WTC11 (cell line): ENCODE measurements around the gene TRIM45. TPM values are rescaled to one million over a fixed set of nuclear protein-coding genes. Genes with fewer than 3 reads are reported as not detected.

Source experiments
- ATAC-seq: fragments of 200-7000 bp; cut with Tn5 transposase; 2 replicates; pipeline ENCODE4 v1.10.0; 2021; ENCODE audit warnings: mild to moderate bottlenecking, moderate library complexity
- CTCF ChIA-PET: fragments of 300-600 bp; sonication (Branson Sonifier 250); formaldehyde crosslinking; loops from one replicate; lab custom pipeline; 2021; ENCODE audit warnings: antibody characterized with exemption; lab: Charles Lee
- POLR2A ChIA-PET: fragments of 350-600 bp; sonication (Branson Sonifier 250); formaldehyde crosslinking; loops from one replicate; lab custom pipeline; 2021; ENCODE audit warnings: antibody characterized with exemption; lab: Charles Lee
- DNase-seq: peaks from one replicate; pipeline ENCODE4 v3.0.0; 2021; ENCODE audit warnings: low spot score
- H3K27ac Mint-ChIP-seq: 2 replicates; pipeline ENCODE4 v1.8.0; 2021; ENCODE audit warnings: mixed read lengths
- H3K27me3 Mint-ChIP-seq: 2 replicates; pipeline ENCODE4 v1.8.0; 2021; ENCODE audit warnings: low read depth, mild to moderate bottlenecking, moderate library complexity, mixed read lengths
- H3K36me3 Mint-ChIP-seq: 2 replicates; pipeline ENCODE4 v1.8.0; 2021; ENCODE audit warnings: mixed read lengths
- H3K4me1 Mint-ChIP-seq: 2 replicates; pipeline ENCODE4 v1.8.0; 2022; ENCODE audit warnings: mixed read lengths
- H3K4me3 Mint-ChIP-seq: 2 replicates; pipeline ENCODE4 v1.8.0; 2021; ENCODE audit warnings: mild to moderate bottlenecking, moderate library complexity, mixed read lengths
- H3K9me3 Mint-ChIP-seq: 2 replicates; pipeline ENCODE4 v1.8.0; 2021; ENCODE audit warnings: mixed read lengths
- CREM ChIP-seq: sonication (generic); formaldehyde crosslinking; IDR thresholded peaks from 2 replicates; pipeline ENCODE4 v1.8.1; 2022; ENCODE audit warnings: mild to moderate bottlenecking, missing genetic modification reagents, moderate library complexity
- ESRRA ChIP-seq: sonication (generic); formaldehyde crosslinking; IDR thresholded peaks from 2 replicates; pipeline ENCODE4 v1.8.1; 2022; ENCODE audit warnings: mild to moderate bottlenecking, missing genetic modification reagents, borderline replicate concordance
- GRHL2 ChIP-seq: fragments of 250-450 bp; sonication (Bioruptor Pico); IDR thresholded peaks from 2 replicates; pipeline ENCODE4 v1.8.0; 2022; ENCODE audit warnings: mild to moderate bottlenecking, moderate library complexity; ENCODE audit not compliant: insufficient replicate concordance, severe bottlenecking
- MXD4 ChIP-seq: fragments of 250-450 bp; sonication (Bioruptor Pico); IDR thresholded peaks from 2 replicates; pipeline ENCODE4 v1.8.0; 2021; ENCODE audit warnings: mild to moderate bottlenecking, moderate library complexity, borderline replicate concordance
- NFE2L1 ChIP-seq: sonication (generic); formaldehyde crosslinking; IDR thresholded peaks from 2 replicates; pipeline ENCODE4 v1.8.1; 2023; ENCODE audit warnings: missing genetic modification reagents
- NR2C2 ChIP-seq: sonication (generic); formaldehyde crosslinking; IDR thresholded peaks from 2 replicates; pipeline ENCODE4 v1.8.0; 2022; ENCODE audit warnings: mild to moderate bottlenecking, missing genetic modification reagents
- NR3C1 ChIP-seq: sonication (generic); formaldehyde crosslinking; conservative IDR thresholded peaks from 2 replicates; pipeline ENCODE4 v1.8.1; 2023; ENCODE audit warnings: low read depth, mild to moderate bottlenecking, missing genetic modification reagents
- PRRX2 ChIP-seq: fragments of 250-450 bp; sonication (Bioruptor Pico); IDR thresholded peaks from 2 replicates; pipeline ENCODE4 v1.8.0; 2021; ENCODE audit warnings: mild to moderate bottlenecking
- SMAD3 ChIP-seq: sonication (generic); formaldehyde crosslinking; IDR thresholded peaks from 2 replicates; pipeline ENCODE4 v1.8.0; 2022; ENCODE audit warnings: missing genetic modification reagents, mild to moderate bottlenecking, borderline replicate concordance
- TCF7 ChIP-seq: sonication (generic); formaldehyde crosslinking; IDR thresholded peaks from 2 replicates; pipeline ENCODE4 v1.8.0; 2022; ENCODE audit warnings: mild to moderate bottlenecking, low read depth, missing genetic modification reagents, moderate library complexity
- ZBTB21 ChIP-seq: sonication (generic); formaldehyde crosslinking; IDR thresholded peaks from 2 replicates; pipeline ENCODE4 v1.8.1; 2023; ENCODE audit warnings: mild to moderate bottlenecking, missing genetic modification reagents, borderline replicate concordance
- total RNA-seq: library from RNA; stranded (reverse); gene quantifications from 3 replicates; pipeline ENCODE4 v1.2.3, GENCODE V29; 2021
- TF ChIP-seq, protein P1 (sequence below): sonication (generic); formaldehyde crosslinking; IDR thresholded peaks from 2 replicates; pipeline ENCODE4 v1.8.1; 2023; ENCODE audit warnings: mild to moderate bottlenecking, missing genetic modification reagents
- TF ChIP-seq, protein P2 (sequence below): fragments of 250-450 bp; sonication (Bioruptor Pico); IDR thresholded peaks from 2 replicates; pipeline ENCODE4 v1.9.0; 2021; ENCODE audit warnings: moderate library complexity, mild to moderate bottlenecking, inconsistent platforms, borderline replicate concordance
- TF ChIP-seq, protein P3 (sequence below): sonication (generic); formaldehyde crosslinking; IDR thresholded peaks from 2 replicates; pipeline ENCODE4 v1.8.0; 2022; ENCODE audit warnings: mild to moderate bottlenecking, missing genetic modification reagents
- TF ChIP-seq, protein P4 (sequence below): sonication (generic); formaldehyde crosslinking; IDR thresholded peaks from 2 replicates; pipeline ENCODE4 v1.8.1; 2023; ENCODE audit warnings: mild to moderate bottlenecking, moderate library complexity, missing genetic modification reagents
- TF ChIP-seq, protein P5 (sequence below): fragments of 250-450 bp; sonication (Bioruptor Pico); IDR thresholded peaks from 2 replicates; pipeline ENCODE4 v1.9.0; 2021; ENCODE audit warnings: mild to moderate bottlenecking
- TF ChIP-seq, protein P6 (sequence below): sonication (generic); formaldehyde crosslinking; IDR thresholded peaks from 2 replicates; pipeline ENCODE4 v1.8.1; 2023; ENCODE audit warnings: mild to moderate bottlenecking, missing genetic modification reagents, borderline replicate concordance
- TF ChIP-seq, protein P7 (sequence below): sonication (generic); formaldehyde crosslinking; IDR thresholded peaks from 2 replicates; pipeline ENCODE4 v1.8.1; 2022; ENCODE audit warnings: low read depth, mild to moderate bottlenecking, moderate library complexity, missing genetic modification reagents, borderline replicate concordance

The TRIM45 gene
- total RNA-seq, 1 experiment from 2014 or later = 11.8 TPM

DNA sequence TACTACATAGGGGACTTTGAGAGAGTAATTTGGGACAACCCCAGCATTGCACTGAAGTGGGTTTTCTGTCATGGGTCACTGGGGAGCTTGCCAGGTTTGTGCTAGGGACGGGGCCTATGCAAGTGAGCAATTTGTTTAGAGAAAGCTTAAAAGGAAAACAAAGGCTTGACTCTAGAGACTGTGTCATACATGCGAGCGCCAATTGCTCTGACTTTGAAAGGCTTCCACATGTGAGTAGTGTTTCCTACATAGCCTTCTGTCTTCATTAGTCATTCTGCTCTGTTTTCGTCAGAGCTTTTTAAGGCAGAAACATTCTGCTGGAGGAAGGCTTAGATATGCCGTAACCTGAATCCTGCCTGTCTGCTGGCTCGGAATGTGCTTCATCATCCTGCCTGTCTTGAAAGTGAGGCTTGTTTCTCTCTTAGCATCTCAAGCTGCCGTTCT lies 28.4 kb downstream of the TRIM45 start:
- no peak for DNase-seq

DNA sequence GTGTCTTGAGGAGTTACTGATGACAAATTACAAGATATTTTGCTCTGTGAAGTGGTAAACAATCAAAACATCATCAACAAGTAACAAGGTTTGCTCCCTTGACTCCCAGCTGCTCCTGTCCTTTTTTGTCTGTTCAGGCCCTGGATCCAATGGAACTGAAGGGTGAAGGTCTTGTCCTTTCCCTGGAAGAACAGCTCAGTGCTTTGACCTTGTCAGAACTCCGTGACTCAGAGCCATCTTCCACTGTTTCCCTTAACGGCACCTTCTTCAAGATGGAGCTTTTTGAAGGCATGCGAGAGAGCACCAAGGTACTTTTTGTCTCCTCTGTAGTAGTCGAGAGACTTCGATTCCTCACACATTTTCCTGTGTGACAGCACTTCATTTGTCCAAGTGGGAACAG lies 29.0 kb downstream of the TRIM45 start:
- ChIA-PET POLR2A (no interaction called here), CTCF (interaction anchor here (1.1 to 2.9 kb wide), 5 partner anchors 13 to 193 kb away, joined by 3 to 31 read pairs (median 9); partner anchors contain the start of gene TRIM45)
- Mint-ChIP-seq H3K27me3 (no peaks in the 10 kb centered on the region), H3K4me3 (no peak overlapping the region), H3K4me1 (peaks cover 15% of the 10 kb centered on the region), H3K9me3 (no peaks in the 10 kb centered on the region), H3K27ac (peak overlapping the region; percentile 77), H3K36me3 (peaks cover 78% of the 10 kb centered on the region)
- DNase-seq (no peak), ATAC-seq (no peak)
- TF ChIP-seq, protein P1, sequence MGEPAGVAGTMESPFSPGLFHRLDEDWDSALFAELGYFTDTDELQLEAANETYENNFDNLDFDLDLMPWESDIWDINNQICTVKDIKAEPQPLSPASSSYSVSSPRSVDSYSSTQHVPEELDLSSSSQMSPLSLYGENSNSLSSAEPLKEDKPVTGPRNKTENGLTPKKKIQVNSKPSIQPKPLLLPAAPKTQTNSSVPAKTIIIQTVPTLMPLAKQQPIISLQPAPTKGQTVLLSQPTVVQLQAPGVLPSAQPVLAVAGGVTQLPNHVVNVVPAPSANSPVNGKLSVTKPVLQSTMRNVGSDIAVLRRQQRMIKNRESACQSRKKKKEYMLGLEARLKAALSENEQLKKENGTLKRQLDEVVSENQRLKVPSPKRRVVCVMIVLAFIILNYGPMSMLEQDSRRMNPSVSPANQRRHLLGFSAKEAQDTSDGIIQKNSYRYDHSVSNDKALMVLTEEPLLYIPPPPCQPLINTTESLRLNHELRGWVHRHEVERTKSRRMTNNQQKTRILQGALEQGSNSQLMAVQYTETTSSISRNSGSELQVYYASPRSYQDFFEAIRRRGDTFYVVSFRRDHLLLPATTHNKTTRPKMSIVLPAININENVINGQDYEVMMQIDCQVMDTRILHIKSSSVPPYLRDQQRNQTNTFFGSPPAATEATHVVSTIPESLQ (CRISPR knock-in tag) = no peak
- TF ChIP-seq TCF7 (no peak), ESRRA (CRISPR knock-in tag) (no peak), NR2C2 (CRISPR knock-in tag) (no peak), GRHL2 (CRISPR knock-in tag) (no peak), SMAD3 (CRISPR knock-in tag) (no peak), MXD4 (no peak), PRRX2 (CRISPR knock-in tag) (no peak), ZBTB21 (CRISPR knock-in tag) (no peak), NR3C1 (no peak), CREM (CRISPR knock-in tag) (no peak)
- TF ChIP-seq, protein P2, sequence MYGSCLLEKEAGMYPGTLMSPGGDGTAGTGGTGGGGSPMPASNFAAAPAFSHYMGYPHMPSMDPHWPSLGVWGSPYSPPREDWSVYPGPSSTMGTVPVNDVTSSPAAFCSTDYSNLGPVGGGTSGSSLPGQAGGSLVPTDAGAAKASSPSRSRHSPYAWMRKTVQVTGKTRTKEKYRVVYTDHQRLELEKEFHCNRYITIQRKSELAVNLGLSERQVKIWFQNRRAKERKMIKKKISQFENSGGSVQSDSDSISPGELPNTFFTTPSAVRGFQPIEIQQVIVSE (CRISPR knock-in tag) = no peak
- TF ChIP-seq, protein P3, sequence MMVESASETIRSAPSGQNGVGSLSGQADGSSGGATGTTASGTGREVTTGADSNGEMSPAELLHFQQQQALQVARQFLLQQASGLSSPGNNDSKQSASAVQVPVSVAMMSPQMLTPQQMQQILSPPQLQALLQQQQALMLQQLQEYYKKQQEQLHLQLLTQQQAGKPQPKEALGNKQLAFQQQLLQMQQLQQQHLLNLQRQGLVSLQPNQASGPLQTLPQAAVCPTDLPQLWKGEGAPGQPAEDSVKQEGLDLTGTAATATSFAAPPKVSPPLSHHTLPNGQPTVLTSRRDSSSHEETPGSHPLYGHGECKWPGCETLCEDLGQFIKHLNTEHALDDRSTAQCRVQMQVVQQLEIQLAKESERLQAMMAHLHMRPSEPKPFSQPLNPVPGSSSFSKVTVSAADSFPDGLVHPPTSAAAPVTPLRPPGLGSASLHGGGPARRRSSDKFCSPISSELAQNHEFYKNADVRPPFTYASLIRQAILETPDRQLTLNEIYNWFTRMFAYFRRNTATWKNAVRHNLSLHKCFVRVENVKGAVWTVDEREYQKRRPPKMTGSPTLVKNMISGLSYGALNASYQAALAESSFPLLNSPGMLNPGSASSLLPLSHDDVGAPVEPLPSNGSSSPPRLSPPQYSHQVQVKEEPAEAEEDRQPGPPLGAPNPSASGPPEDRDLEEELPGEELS (CRISPR knock-in tag) = no peak
- TF ChIP-seq, protein P4, sequence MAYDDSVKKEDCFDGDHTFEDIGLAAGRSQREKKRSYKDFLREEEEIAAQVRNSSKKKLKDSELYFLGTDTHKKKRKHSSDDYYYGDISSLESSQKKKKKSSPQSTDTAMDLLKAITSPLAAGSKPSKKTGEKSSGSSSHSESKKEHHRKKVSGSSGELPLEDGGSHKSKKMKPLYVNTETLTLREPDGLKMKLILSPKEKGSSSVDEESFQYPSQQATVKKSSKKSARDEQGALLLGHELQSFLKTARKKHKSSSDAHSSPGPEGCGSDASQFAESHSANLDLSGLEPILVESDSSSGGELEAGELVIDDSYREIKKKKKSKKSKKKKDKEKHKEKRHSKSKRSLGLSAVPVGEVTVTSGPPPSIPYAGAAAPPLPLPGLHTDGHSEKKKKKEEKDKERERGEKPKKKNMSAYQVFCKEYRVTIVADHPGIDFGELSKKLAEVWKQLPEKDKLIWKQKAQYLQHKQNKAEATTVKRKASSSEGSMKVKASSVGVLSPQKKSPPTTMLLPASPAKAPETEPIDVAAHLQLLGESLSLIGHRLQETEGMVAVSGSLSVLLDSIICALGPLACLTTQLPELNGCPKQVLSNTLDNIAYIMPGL (CRISPR knock-in tag) = no peak
- TF ChIP-seq, protein P5, sequence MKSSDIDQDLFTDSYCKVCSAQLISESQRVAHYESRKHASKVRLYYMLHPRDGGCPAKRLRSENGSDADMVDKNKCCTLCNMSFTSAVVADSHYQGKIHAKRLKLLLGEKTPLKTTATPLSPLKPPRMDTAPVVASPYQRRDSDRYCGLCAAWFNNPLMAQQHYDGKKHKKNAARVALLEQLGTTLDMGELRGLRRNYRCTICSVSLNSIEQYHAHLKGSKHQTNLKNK (CRISPR knock-in tag) = no peak
- TF ChIP-seq, protein P6, sequence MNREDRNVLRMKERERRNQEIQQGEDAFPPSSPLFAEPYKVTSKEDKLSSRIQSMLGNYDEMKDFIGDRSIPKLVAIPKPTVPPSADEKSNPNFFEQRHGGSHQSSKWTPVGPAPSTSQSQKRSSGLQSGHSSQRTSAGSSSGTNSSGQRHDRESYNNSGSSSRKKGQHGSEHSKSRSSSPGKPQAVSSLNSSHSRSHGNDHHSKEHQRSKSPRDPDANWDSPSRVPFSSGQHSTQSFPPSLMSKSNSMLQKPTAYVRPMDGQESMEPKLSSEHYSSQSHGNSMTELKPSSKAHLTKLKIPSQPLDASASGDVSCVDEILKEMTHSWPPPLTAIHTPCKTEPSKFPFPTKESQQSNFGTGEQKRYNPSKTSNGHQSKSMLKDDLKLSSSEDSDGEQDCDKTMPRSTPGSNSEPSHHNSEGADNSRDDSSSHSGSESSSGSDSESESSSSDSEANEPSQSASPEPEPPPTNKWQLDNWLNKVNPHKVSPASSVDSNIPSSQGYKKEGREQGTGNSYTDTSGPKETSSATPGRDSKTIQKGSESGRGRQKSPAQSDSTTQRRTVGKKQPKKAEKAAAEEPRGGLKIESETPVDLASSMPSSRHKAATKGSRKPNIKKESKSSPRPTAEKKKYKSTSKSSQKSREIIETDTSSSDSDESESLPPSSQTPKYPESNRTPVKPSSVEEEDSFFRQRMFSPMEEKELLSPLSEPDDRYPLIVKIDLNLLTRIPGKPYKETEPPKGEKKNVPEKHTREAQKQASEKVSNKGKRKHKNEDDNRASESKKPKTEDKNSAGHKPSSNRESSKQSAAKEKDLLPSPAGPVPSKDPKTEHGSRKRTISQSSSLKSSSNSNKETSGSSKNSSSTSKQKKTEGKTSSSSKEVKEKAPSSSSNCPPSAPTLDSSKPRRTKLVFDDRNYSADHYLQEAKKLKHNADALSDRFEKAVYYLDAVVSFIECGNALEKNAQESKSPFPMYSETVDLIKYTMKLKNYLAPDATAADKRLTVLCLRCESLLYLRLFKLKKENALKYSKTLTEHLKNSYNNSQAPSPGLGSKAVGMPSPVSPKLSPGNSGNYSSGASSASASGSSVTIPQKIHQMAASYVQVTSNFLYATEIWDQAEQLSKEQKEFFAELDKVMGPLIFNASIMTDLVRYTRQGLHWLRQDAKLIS = no peak

More for the DNA sequence above, 28.4 kb downstream of the TRIM45 start:
- ChIA-PET POLR2A (no interaction called here), CTCF (interaction anchor here (0.9 to 2.9 kb wide), 8 partner anchors 9 to 192 kb away, joined by 3 to 31 read pairs (median 7); partner anchors contain the start of genes TRIM45 and TTF2)
- Mint-ChIP-seq H3K9me3 (no peaks in the 10 kb centered on the region), H3K27me3 (no peaks in the 10 kb centered on the region), H3K36me3 (peaks cover 79% of the 10 kb centered on the region), H3K27ac (peak overlapping the region; percentile 77), H3K4me3 (no peak overlapping the region), H3K4me1 (peaks cover 15% of the 10 kb centered on the region)
- TF ChIP-seq, protein P7, sequence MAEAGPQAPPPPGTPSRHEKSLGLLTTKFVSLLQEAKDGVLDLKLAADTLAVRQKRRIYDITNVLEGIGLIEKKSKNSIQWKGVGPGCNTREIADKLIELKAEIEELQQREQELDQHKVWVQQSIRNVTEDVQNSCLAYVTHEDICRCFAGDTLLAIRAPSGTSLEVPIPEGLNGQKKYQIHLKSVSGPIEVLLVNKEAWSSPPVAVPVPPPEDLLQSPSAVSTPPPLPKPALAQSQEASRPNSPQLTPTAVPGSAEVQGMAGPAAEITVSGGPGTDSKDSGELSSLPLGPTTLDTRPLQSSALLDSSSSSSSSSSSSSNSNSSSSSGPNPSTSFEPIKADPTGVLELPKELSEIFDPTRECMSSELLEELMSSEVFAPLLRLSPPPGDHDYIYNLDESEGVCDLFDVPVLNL (CRISPR knock-in tag) = no peak
- 0 out of 2 replicates have a peak, but pooled peaks have one; percentile 36 for TF ChIP-seq NFE2L1 (CRISPR knock-in tag)
- ATAC-seq = peak; percentile 60
